Pulmonary artery endothelial cell (primary cell): Measurements from ENCODE around the gene TNFRSF21. TPM values are rescaled to one million over a fixed set of nuclear protein-coding genes. Genes with fewer than 3 reads are reported as not detected.
"Not testable (repeated sequence)": the region's sequence is repeated elsewhere in the genome, so short reads cannot be mapped to it uniquely, and the experiment has no call there.

Experiments
- DNase-seq: peaks from one replicate; pipeline ENCODE4 v3.0.0-alpha.2; 2011; ENCODE audit warnings: low read depth, low spot score
- total RNA-seq: library from RNA; depleted of rRNA; stranded (reverse); fragments of >200 nt; gene quantifications from 2 replicates; pipeline ENCODE4 v1.2.3, GENCODE V29; 2014

TNFRSF21 gene
- total RNA-seq, 1 donor from 2014 or later: 13.4 TPM

GRCh38 chr6:47323887-47324286, 14.2 kb upstream of the TNFRSF21 start:
- no peak for DNase-seq

- no peak for DNase-seq
Observed at GRCh38 chr6:47323321-47323720, 13.6 kb upstream of the TNFRSF21 start.

GRCh38 chr6:47321577-47321976, 11.9 kb upstream of the TNFRSF21 start:
- no peak for DNase-seq

- no peak for DNase-seq
Observed at GRCh38 chr6:47319867-47320266, 10.2 kb upstream of the TNFRSF21 start.

- DNase-seq: no peak
Observed at GRCh38 chr6:47319382-47319781, 9.7 kb upstream of the TNFRSF21 start.

GRCh38 chr6:47318236-47318989, 8.7 kb upstream of the TNFRSF21 start:
- DNase-seq: no peak

GRCh38 chr6:47315181-47315580, 5.5 kb upstream of the TNFRSF21 start:
- DNase-seq: not testable (repeated sequence)

- no peak for DNase-seq
Observed at GRCh38 chr6:47310131-47310480, 401 bp upstream of the TNFRSF21 start.

GRCh38 chr6:47308552-47309290, 984 bp downstream of the TNFRSF21 start:
- no peak for DNase-seq

GRCh38 chr6:47308198-47308517, 1.5 kb downstream of the TNFRSF21 start:
- no peak for DNase-seq

GRCh38 chr6:47307362-47308197, 2.1 kb downstream of the TNFRSF21 start:
- no peak for DNase-seq

- no peak for DNase-seq
Observed at GRCh38 chr6:47306887-47307286, 2.8 kb downstream of the TNFRSF21 start.

- DNase-seq: no peak
Observed at GRCh38 chr6:47303861-47304260, 5.8 kb downstream of the TNFRSF21 start.

- DNase-seq: no peak
Observed at GRCh38 chr6:47303342-47303741, 6.4 kb downstream of the TNFRSF21 start.

GRCh38 chr6:47302043-47302442, 7.7 kb downstream of the TNFRSF21 start:
- no peak for DNase-seq

- no peak for DNase-seq
Observed at GRCh38 chr6:47301441-47301840, 8.3 kb downstream of the TNFRSF21 start.

- no peak for DNase-seq
Observed at GRCh38 chr6:47300417-47300816, 9.3 kb downstream of the TNFRSF21 start.

- no peak for DNase-seq
Observed at GRCh38 chr6:47299965-47300364, 9.7 kb downstream of the TNFRSF21 start.

GRCh38 chr6:47298475-47298874, 11.2 kb downstream of the TNFRSF21 start:
- no peak for DNase-seq

- no peak for DNase-seq
Observed at GRCh38 chr6:47294990-47295389, 14.7 kb downstream of the TNFRSF21 start.

GRCh38 chr6:47292944-47293343, 16.8 kb downstream of the TNFRSF21 start:
- DNase-seq: no peak

- DNase-seq: no peak
Observed at GRCh38 chr6:47292027-47292426, 17.7 kb downstream of the TNFRSF21 start.
